HUES48 (cell line): ENCODE results near the gene PLA2G1B.

ENCODE experiments used
- H3K27ac ChIP-seq: one replicate; pipeline ENCODE4 v1.7.0; 2013; ENCODE audit warnings: low read depth, low read length, inconsistent platforms
- H3K27me3 ChIP-seq: 2 replicates; pipeline ENCODE4 v1.6.1; 2013; ENCODE audit warnings: mild to moderate bottlenecking, low read length; ENCODE audit not compliant: control insufficient read depth, insufficient read depth
- H3K36me3 ChIP-seq: 2 replicates; pipeline ENCODE4 v1.6.1; 2013; ENCODE audit warnings: low read length; ENCODE audit not compliant: control insufficient read depth, insufficient read depth
- H3K4me1 ChIP-seq: 2 replicates; pipeline ENCODE4 v1.6.1; 2013; ENCODE audit warnings: mild to moderate bottlenecking, low read length; ENCODE audit not compliant: control insufficient read depth, insufficient read depth
- H3K4me3 ChIP-seq: 2 replicates; pipeline ENCODE4 v1.5.1; 2013; ENCODE audit warnings: mild to moderate bottlenecking, low read depth, low read length
- H3K9ac ChIP-seq: 2 replicates; pipeline ENCODE4 v1.6.1; 2013; ENCODE audit warnings: mild to moderate bottlenecking, low read depth, low read length, moderate library complexity
- H3K9me3 ChIP-seq: 2 replicates; pipeline ENCODE4 v1.6.1; 2013; ENCODE audit warnings: low read length; ENCODE audit not compliant: control insufficient read depth, insufficient read depth

PLA2G1B gene

GRCh38 chr12:120367233-120367923, 39.8 kb upstream of the PLA2G1B start:
- peak overlapping the region; percentile 64 for H3K4me3 ChIP-seq

GRCh38 chr12:120366845-120367232, 39.3 kb upstream of the PLA2G1B start:
- Histone ChIP-seq H3K36me3 (peaks cover 42% of the 10 kb centered on the region), H3K27me3 (peaks cover 26% of the 10 kb centered on the region), H3K9ac (no peak overlapping the region), H3K4me3 (peak overlapping the region; percentile 64; the same call in 1 of the 2 replicates), H3K9me3 (no peaks in the 10 kb centered on the region), H3K4me1 (peaks cover 50% of the 10 kb centered on the region), H3K27ac (peak overlapping the region; percentile 67)

More at GRCh38 chr12:120367233-120367923, 39.8 kb upstream of the PLA2G1B start:
- Histone ChIP-seq H3K27ac (peak overlapping the region; percentile 67), H3K4me1 (peaks cover 45% of the 10 kb centered on the region), H3K9me3 (no peaks in the 10 kb centered on the region), H3K36me3 (peaks cover 40% of the 10 kb centered on the region), H3K27me3 (peaks cover 30% of the 10 kb centered on the region), H3K9ac (no peak overlapping the region)

GRCh38 chr12:120366341-120366705, 38.7 kb upstream of the PLA2G1B start:
- Histone ChIP-seq H3K4me3 (no peak overlapping the region), H3K36me3 (peaks cover 42% of the 10 kb centered on the region), H3K27ac (no peak overlapping the region), H3K27me3 (peaks cover 21% of the 10 kb centered on the region), H3K9me3 (no peaks in the 10 kb centered on the region), H3K9ac (no peak overlapping the region), H3K4me1 (peaks cover 47% of the 10 kb centered on the region)

GRCh38 chr12:120365675-120366340, 38.2 kb upstream of the PLA2G1B start:
- peaks cover 46% of the 10 kb centered on the region for H3K36me3 ChIP-seq
- peaks cover 47% of the 10 kb centered on the region for H3K4me1 ChIP-seq
- H3K27ac ChIP-seq: peak overlapping the region; percentile 40
- no peak overlapping the region for H3K4me3 ChIP-seq
- no peak overlapping the region for H3K9ac ChIP-seq
- H3K9me3 ChIP-seq: no peaks in the 10 kb centered on the region
- H3K27me3 ChIP-seq: peaks cover 16% of the 10 kb centered on the region

GRCh38 chr12:120364487-120364886, 36.9 kb upstream of the PLA2G1B start:
- Histone ChIP-seq H3K27me3 (peaks cover 2% of the 10 kb centered on the region), H3K27ac (no peak overlapping the region), H3K36me3 (peaks cover 52% of the 10 kb centered on the region), H3K9ac (no peak overlapping the region), H3K4me1 (peaks cover 40% of the 10 kb centered on the region), H3K9me3 (no peaks in the 10 kb centered on the region), H3K4me3 (no peak overlapping the region)

- Histone ChIP-seq H3K9ac (no peak overlapping the region), H3K4me3 (no peak overlapping the region), H3K36me3 (peaks cover 52% of the 10 kb centered on the region), H3K4me1 (peaks cover 49% of the 10 kb centered on the region), H3K27me3 (no peaks in the 10 kb centered on the region), H3K9me3 (no peaks in the 10 kb centered on the region), H3K27ac (peak overlapping the region; percentile 1)
These were observed 35.8 kb upstream of the PLA2G1B start for GRCh38 chr12:120363274-120363855.

- Histone ChIP-seq H3K27me3 (no peaks in the 10 kb centered on the region), H3K27ac (peak overlapping the region; percentile 95), H3K4me3 (no peak overlapping the region), H3K36me3 (peaks cover 59% of the 10 kb centered on the region), H3K4me1 (peaks cover 48% of the 10 kb centered on the region), H3K9ac (no peak overlapping the region), H3K9me3 (no peaks in the 10 kb centered on the region)
These were observed 35.1 kb upstream of the PLA2G1B start for GRCh38 chr12:120362516-120363273.

GRCh38 chr12:120361506-120362208, 34.1 kb upstream of the PLA2G1B start:
- no peak overlapping the region; the same call in 1 of the 2 replicates for H3K9ac ChIP-seq
- H3K36me3 ChIP-seq: peaks cover 65% of the 10 kb centered on the region

GRCh38 chr12:120359128-120359527, 31.5 kb upstream of the PLA2G1B start:
- H3K27ac ChIP-seq: peak overlapping the region; percentile 43
- H3K9me3 ChIP-seq: no peaks in the 10 kb centered on the region
- no peaks in the 10 kb centered on the region for H3K27me3 ChIP-seq
- no peak overlapping the region for H3K4me3 ChIP-seq
- H3K36me3 ChIP-seq: peaks cover 63% of the 10 kb centered on the region
- H3K9ac ChIP-seq: no peak overlapping the region
- H3K4me1 ChIP-seq: peaks cover 32% of the 10 kb centered on the region

More at GRCh38 chr12:120361506-120362208, 34.1 kb upstream of the PLA2G1B start:
- Histone ChIP-seq H3K4me3 (peak overlapping the region; percentile 62; the same call in 1 of the 2 replicates), H3K4me1 (peaks cover 43% of the 10 kb centered on the region), H3K9me3 (no peaks in the 10 kb centered on the region), H3K27me3 (no peaks in the 10 kb centered on the region), H3K27ac (peak overlapping the region; percentile 95)

GRCh38 chr12:120358412-120359100, 31.0 kb upstream of the PLA2G1B start:
- Histone ChIP-seq H3K36me3 (peaks cover 64% of the 10 kb centered on the region), H3K9me3 (no peaks in the 10 kb centered on the region), H3K27me3 (no peaks in the 10 kb centered on the region), H3K4me1 (peaks cover 32% of the 10 kb centered on the region), H3K4me3 (no peak overlapping the region), H3K27ac (peak overlapping the region; percentile 43), H3K9ac (no peak overlapping the region)
